NCI-H2029 (cell line): ENCODE measurements around the gene ARHGAP9.
"Not testable (repeated sequence)": the region's sequence is repeated elsewhere in the genome, so short reads cannot be mapped to it uniquely, and the experiment has no call there.

Experiments
- DNase-seq: peaks from one replicate; lab custom pipeline; 2025; lab: John Stamatoyannopoulos, UW

The ARHGAP9 gene

GRCh38 chr12:57517187-57517586, 37.5 kb upstream of the ARHGAP9 start:
- no peak for DNase-seq

GRCh38 chr12:57516617-57517153, 37.0 kb upstream of the ARHGAP9 start:
- DNase-seq = no peak

- no peak for DNase-seq
These were observed 36.4 kb upstream of the ARHGAP9 start for GRCh38 chr12:57515934-57516541.

GRCh38 chr12:57515408-57515933, 35.8 kb upstream of the ARHGAP9 start:
- no peak for DNase-seq

- DNase-seq = no peak
These were observed 35.2 kb upstream of the ARHGAP9 start for GRCh38 chr12:57514720-57515407.

GRCh38 chr12:57514246-57514645, 34.6 kb upstream of the ARHGAP9 start:
- DNase-seq = not testable (repeated sequence)

- DNase-seq = not testable (repeated sequence)
These were observed 34.0 kb upstream of the ARHGAP9 start for GRCh38 chr12:57513677-57514076.

GRCh38 chr12:57513266-57513665, 33.6 kb upstream of the ARHGAP9 start:
- no peak for DNase-seq

- no peak for DNase-seq
These were observed 33.0 kb upstream of the ARHGAP9 start for GRCh38 chr12:57512665-57513064.

- DNase-seq = no peak
These were observed 32.1 kb upstream of the ARHGAP9 start for GRCh38 chr12:57511588-57512325.

- no peak for DNase-seq
These were observed 31.5 kb upstream of the ARHGAP9 start for GRCh38 chr12:57511161-57511560.

GRCh38 chr12:57507796-57508195, 28.1 kb upstream of the ARHGAP9 start:
- not testable (repeated sequence) for DNase-seq

- DNase-seq = not testable (repeated sequence)
These were observed 26.9 kb upstream of the ARHGAP9 start for GRCh38 chr12:57506541-57506940.

GRCh38 chr12:57502311-57502969, 22.8 kb upstream of the ARHGAP9 start:
- DNase-seq = not testable (repeated sequence)

- DNase-seq = no peak
These were observed 20.5 kb upstream of the ARHGAP9 start for GRCh38 chr12:57500213-57500612.

GRCh38 chr12:57498571-57498970, 18.9 kb upstream of the ARHGAP9 start:
- DNase-seq = no peak

GRCh38 chr12:57498132-57498502, 18.5 kb upstream of the ARHGAP9 start:
- no peak for DNase-seq

GRCh38 chr12:57497223-57498131, 17.8 kb upstream of the ARHGAP9 start:
- DNase-seq = no peak

- no peak for DNase-seq
These were observed 17.2 kb upstream of the ARHGAP9 start for GRCh38 chr12:57496822-57497221.

GRCh38 chr12:57495051-57495701, 15.5 kb upstream of the ARHGAP9 start:
- DNase-seq = not testable (repeated sequence)
